GM12872 (cell line): Measurements from ENCODE around the gene ARID3A.

Experiments
- TF ChIP-seq, protein P1 (sequence below): IDR thresholded peaks from 3 replicates; pipeline ENCODE4 v1.5.1; 2011; ENCODE audit warnings: low read depth, mild to moderate bottlenecking, low read length, moderate library complexity; ENCODE audit not compliant: insufficient read depth

The ARID3A gene

DNA sequence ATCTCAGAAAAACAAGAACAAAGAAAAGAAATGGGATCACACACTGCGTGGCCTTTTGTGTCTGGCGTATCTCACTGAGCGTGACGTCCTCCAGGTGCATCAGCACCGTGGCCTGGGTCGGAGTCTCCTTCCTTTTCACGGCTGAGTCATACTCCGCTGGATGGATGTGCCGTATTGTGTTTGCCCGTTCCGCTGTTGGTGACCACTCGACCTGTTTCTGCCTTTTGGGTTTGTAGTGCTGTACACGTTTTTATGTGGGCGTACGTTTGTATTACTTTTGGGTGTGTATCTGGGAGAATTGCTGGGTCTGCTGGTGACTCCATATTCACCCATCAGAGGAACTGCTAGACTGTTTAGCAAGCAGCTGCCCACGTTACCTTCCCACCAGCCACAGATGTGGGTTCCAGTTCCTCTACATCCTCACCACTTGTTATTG, 11.4 kb downstream of the ARID3A start:
- TF ChIP-seq, protein P1, sequence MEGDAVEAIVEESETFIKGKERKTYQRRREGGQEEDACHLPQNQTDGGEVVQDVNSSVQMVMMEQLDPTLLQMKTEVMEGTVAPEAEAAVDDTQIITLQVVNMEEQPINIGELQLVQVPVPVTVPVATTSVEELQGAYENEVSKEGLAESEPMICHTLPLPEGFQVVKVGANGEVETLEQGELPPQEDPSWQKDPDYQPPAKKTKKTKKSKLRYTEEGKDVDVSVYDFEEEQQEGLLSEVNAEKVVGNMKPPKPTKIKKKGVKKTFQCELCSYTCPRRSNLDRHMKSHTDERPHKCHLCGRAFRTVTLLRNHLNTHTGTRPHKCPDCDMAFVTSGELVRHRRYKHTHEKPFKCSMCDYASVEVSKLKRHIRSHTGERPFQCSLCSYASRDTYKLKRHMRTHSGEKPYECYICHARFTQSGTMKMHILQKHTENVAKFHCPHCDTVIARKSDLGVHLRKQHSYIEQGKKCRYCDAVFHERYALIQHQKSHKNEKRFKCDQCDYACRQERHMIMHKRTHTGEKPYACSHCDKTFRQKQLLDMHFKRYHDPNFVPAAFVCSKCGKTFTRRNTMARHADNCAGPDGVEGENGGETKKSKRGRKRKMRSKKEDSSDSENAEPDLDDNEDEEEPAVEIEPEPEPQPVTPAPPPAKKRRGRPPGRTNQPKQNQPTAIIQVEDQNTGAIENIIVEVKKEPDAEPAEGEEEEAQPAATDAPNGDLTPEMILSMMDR, result no peak

DNA sequence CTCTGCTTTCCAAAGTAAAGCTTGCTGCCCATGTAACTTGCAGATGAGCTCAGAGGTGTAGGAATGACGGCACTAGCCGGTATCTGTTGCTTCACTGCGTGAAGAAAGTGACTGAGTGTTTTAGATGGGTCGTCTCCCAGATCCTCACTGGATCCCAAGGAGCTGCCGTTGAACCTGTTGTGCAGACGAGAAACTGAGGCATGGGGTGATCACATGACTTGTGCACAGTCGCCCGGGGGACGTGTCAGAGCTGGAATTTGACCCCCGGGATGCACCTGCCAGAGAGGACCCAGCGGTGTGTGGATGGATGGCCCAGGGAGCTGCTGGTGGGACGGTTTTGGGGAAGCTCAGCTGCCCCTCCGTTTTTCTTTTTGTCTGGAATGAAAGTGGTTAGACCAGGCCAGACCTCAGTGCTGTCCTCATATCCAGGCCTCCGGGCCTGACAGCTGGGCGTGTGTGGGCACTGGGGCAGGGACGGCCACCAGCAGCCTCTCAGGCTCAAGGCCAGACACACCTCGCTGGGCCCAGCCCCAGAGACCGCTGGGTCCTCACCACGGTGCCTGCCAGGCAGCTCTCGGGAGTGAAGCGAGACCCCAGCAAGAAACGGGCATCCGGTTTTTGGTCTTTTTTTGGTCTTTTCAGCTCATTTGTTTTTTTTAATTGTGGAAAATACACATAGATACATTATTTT, 12.5 kb downstream of the ARID3A start:
- TF ChIP-seq, protein P1, result no peak

DNA sequence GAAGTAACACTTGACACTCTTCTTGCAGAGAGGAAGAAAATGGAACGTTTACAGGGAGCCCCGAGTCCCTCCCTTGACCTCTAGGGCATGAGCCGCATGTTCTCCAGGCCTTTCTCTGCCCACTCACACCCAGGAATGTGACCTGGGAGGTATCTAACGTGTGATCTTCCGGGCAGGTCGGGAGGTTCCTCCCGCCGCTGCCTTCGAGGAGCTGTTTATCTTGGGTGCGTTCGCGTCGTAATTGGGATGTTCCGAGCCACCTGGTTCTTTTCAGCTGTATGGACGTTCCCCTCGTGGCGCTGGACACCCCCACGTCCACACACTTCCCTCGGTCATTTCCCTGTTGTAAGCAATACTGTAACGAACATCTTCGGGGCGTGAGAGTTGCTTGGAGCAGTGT, 13.6 kb downstream of the ARID3A start:
- TF ChIP-seq, protein P1, result no peak

DNA sequence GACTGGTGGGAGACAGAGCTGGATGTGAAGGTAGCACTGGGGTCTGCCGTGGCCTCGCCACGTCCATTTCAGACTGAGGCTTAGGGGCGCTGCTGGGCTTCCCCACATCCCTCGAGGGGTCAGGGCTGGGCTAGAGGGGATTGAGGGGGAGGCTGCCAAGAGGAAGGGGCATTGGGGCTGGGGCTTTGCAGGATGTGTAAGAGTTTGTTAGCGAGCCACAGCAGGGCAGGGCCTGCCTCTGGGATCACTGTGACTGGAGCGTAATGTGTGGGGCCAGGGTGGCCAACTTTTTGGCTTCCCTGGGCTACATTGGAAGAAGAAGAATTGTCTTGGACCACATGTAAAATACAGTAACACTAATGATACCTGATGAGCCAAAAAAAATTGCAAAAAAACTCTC, 14.1 kb downstream of the ARID3A start:
- TF ChIP-seq, protein P1, result no peak

DNA sequence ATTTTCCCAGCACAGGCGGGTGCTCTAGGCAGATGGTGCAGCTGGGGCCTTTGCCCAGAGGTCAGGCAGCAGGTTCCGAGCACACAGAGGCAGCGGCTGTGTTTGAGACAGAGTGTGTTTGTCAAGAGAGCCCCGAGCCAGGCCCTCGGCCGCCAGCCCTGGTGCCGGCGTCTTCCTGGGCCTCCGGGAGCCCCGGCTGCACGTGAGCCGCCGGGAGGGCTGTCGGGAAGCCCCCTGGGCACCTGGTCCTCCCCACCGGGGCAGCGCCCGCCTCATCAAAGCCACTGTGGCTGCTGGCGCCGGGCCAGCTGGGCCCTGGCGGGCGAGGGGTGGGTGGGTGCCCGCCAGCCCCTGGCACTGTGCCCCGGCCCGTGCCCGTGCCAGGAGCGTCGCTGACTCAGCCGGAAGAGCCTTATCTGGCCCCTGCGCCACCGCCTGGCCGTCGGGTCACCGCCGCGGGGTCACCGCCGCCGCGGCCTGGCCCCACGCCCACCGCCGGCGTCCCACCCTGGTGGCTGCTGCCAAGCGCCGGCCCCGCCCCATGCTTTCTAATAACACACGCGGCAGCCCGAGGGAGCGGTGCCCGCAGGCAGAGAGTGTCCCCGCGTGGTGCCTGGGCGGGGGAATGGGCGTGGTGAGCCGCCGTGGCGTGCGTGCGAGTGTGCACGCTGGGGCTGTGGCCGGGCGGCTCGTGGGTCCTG, 14.9 kb downstream of the ARID3A start:
- TF ChIP-seq, protein P1, result no peak

DNA sequence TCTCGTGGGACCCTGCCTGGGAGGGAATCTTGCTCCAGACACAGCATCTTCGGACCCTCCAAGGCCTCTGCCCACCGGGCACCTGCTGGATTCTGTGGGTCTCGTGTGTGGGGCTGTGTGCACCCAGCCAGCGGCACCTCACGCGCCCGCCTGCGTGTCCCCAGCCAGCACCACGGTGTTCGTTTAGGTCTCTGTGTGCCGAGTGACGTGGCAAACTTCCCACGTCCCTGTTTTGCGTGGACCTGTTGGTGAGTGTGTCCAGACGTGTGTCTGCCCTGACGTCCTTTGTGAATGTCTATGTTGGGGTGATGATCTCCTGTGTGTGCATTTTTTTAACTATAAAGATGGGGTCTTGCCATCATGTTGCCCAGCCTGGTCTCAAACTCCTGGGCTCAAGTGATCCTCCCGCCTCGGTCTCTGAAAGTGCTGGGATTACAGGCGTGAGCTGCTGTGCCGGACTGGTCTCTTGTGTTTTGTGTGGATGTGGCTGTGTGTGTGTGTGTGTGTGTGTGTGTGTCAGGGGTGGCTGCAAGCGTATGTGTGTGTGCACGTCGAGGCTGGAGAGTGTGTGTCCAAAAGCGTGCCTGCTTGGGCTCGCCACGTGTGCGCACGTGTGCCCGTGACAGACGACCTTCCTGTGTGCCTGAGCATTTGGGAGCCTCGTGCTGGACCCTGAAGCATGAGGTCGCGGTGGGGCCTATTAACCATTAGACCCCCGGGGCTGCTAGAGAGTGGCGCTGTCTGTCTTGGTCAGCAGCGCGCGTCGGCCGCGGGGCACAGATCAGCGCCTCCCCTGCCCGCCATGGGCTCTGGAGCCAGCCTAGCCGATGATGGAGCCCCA, 15.7 kb downstream of the ARID3A start:
- TF ChIP-seq, protein P1, result no peak

DNA sequence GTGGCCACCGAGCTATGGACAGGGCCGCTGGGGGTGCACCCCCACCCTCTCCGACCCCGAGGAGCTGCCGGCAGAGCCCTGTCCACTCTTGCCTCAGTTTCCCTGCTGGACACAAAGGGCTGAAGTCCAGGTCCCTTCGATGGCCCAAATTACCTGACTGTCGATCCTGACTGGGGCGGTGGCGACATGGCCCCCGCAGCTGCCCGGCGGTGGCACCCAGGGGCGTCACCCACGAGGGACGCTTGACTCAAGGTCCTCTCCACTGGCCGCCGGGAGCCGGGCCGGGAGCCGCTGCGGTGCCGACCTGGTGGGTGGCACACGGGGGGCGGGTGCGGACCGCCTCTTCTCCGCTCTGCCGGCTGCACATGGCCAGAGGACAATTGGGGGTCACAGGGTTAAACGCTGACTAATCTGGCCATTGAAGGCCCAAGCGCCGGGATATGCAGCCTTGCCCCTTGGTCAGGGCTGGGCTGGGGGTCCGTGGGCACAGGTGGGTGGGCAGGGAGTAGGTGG, 16.4 kb downstream of the ARID3A start:
- TF ChIP-seq, protein P1, result no peak
